GM10248 (cell line): ENCODE results near the gene ANKRD12.

Source experiments
- CTCF ChIA-PET: fragments of 300-600 bp; sonication (Branson Sonifier 250); formaldehyde crosslinking; extraction: SDS; loops from one replicate; lab custom pipeline; 2021; ENCODE audit warnings: antibody characterized with exemption; lab: Yijun Ruan, JAX
- POLR2A ChIA-PET: fragments of 350-650 bp; sonication (Branson Sonifier 250); formaldehyde crosslinking; extraction: SDS; loops from one replicate; lab custom pipeline; 2020; ENCODE audit warnings: antibody characterized with exemption; lab: Yijun Ruan, JAX
- DNase-seq: peaks from one replicate; pipeline ENCODE4 v3.0.0; 2012; ENCODE audit errors: extremely low spot score
- TF ChIP-seq, protein P1 (sequence below): IDR thresholded peaks from 2 replicates; pipeline ENCODE4 v1.5.1; 2012; ENCODE audit warnings: mild to moderate bottlenecking, low read depth; ENCODE audit errors: extremely low read depth, missing control alignments, control extremely low read depth

ANKRD12 gene

GRCh38 chr18:9232977-9233376 lies 96.4 kb downstream of the ANKRD12 start:
- ChIA-PET CTCF (interaction anchor here (2.0 kb wide), 1 partner anchor 283 kb away, joined by 7 read pairs; no protein-coding TSS in a partner anchor), POLR2A (no interaction called here)
- TF ChIP-seq, protein P1, sequence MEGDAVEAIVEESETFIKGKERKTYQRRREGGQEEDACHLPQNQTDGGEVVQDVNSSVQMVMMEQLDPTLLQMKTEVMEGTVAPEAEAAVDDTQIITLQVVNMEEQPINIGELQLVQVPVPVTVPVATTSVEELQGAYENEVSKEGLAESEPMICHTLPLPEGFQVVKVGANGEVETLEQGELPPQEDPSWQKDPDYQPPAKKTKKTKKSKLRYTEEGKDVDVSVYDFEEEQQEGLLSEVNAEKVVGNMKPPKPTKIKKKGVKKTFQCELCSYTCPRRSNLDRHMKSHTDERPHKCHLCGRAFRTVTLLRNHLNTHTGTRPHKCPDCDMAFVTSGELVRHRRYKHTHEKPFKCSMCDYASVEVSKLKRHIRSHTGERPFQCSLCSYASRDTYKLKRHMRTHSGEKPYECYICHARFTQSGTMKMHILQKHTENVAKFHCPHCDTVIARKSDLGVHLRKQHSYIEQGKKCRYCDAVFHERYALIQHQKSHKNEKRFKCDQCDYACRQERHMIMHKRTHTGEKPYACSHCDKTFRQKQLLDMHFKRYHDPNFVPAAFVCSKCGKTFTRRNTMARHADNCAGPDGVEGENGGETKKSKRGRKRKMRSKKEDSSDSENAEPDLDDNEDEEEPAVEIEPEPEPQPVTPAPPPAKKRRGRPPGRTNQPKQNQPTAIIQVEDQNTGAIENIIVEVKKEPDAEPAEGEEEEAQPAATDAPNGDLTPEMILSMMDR, result no peak
- DNase-seq, result no peak

- CTCF ChIA-PET, result interaction anchor here (1.0 to 3.9 kb wide), 4 partner anchors 13 to 282 kb away, joined by 3 to 12 read pairs (median 6); no protein-coding TSS in a partner anchor
- TF ChIP-seq, protein P1, result no peak
- POLR2A ChIA-PET, result no interaction called here
- no peak for DNase-seq
Observed at GRCh38 chr18:9233771-9234440, 97.3 kb downstream of the ANKRD12 start.

DNA sequence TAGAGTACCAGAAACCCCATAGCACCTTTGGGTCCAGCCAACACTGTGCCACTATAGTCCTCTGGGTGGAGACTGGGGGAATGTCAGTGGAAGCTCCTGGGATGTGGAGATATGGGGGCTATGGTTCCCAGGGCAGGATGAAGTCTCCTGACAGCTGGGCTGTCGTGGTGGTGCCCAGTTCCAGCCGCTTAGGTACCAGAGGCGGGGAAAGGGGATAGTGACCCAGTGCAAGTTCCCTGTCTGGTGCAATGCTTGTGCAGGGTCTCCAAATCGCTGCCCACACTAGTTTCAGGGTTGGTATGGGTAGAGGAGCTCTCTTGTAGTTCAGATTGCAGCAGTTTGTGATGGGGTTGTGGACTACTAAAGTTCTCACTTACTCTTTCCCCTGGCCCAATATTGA lies 97.9 kb downstream of the ANKRD12 start:
- TF ChIP-seq, protein P1, result no peak
- POLR2A ChIA-PET, result no interaction called here
- CTCF ChIA-PET, result interaction anchor here (0.7 to 3.9 kb wide), 5 partner anchors 14 to 282 kb away, joined by 3 to 12 read pairs (median 5); no protein-coding TSS in a partner anchor
- no peak for DNase-seq

DNA sequence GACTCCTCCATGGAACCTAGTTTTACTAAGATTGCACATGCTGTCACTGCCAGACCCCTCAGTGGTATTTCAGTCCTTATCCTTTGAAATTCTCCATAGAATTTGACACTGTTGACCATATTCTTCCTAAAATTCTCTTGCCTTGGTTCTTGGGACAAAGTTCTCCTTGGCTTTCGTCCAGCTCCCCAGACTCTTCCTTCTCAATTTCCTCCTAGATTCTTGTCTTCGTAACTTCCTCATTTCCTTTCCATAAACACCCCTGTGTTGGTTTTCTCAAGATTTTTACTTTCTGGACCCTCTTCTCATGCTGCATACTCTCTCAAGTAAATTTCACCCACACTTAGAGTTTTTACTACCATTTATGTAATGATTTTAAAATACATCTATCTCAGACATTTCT lies 101.4 kb downstream of the ANKRD12 start:
- ChIA-PET CTCF (interaction anchor here (1.2 to 2.3 kb wide), 4 partner anchors 10 to 49 kb away, joined by 3 to 8 read pairs (median 5); no protein-coding TSS in a partner anchor), POLR2A (interaction anchor here (0.7 kb wide), 1 partner anchor 12 kb away, joined by 3 read pairs; no protein-coding TSS in a partner anchor)
- TF ChIP-seq, protein P1, result no peak
- DNase-seq, result no peak

DNA sequence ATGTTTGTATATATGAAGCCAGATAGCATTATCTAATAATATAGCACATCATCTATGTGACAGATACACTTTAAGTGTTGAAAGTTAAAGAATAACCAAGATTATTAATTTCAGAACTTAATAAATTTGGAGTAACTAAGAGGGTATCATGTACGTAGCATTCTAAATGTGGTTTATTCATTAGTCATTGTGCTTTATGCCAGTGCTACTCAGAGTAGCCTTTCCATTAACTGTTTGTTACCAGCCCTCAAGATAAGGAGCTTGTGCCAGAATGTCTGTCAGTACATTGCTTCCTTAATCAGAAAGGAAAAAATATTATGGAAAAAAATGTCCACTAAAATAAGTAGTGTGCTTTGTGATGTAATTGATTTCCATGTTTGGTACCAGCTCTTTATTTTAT lies 103.1 kb downstream of the ANKRD12 start:
- ChIA-PET CTCF (interaction anchor here (0.8 to 2.3 kb wide), 2 partner anchors 11 to 94 kb away, joined by 3 to 8 read pairs; partner anchors contain the start of gene TWSG1), POLR2A (no interaction called here)
- TF ChIP-seq, protein P1, result no peak
- no peak for DNase-seq

DNA sequence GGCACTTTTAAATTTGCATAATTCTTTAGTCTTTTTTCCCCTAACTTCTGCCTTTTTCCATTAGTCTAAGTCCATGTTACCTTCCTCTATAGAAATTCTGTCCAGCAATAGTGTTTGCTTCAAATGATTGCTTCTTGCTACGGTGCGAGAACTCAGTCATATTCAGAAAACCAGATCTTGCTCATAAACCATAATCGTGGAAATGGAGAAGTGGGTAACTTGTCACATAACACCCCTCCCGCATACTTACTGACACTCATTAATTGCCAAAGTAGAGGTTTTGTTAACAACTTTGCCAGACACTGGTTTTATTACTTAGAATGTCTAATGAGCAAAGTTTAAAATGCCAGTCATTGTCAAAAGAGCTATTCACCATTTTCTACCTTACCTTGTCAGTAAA lies 103.7 kb downstream of the ANKRD12 start:
- ChIA-PET CTCF (interaction anchor here (1.4 to 2.0 kb wide), 2 partner anchors 13 to 19 kb away, joined by 3 to 4 read pairs; no protein-coding TSS in a partner anchor), POLR2A (no interaction called here)
- TF ChIP-seq, protein P1, result no peak
- DNase-seq, result peak; percentile 13
